Large intestine (tissue), 3 donors: ENCODE results near the gene ZNF827. TPM values are rescaled to one million over a fixed set of nuclear protein-coding genes. Genes with fewer than 3 reads are reported as not detected.

Experiments used
- DNase-seq, 2 donors: peaks; one replicate each; pipeline versions ENCODE4 v3.0.0 to v3.0.0-alpha.2; 2013
- H3K27ac ChIP-seq: one replicate; pipeline ENCODE4 v1.5.1; 2013; ENCODE audit warnings: low read length
- H3K27me3 ChIP-seq: 2 replicates; pipeline ENCODE4 v1.6.1; 2013; ENCODE audit warnings: low read length; ENCODE audit not compliant: control insufficient read depth, insufficient read depth
- H3K36me3 ChIP-seq: 2 replicates; pipeline ENCODE4 v1.6.1; 2013; ENCODE audit warnings: low read length; ENCODE audit not compliant: control insufficient read depth, insufficient read depth
- H3K4me1 ChIP-seq: one replicate; pipeline ENCODE4 v1.6.1; 2013; ENCODE audit warnings: low read length; ENCODE audit not compliant: control insufficient read depth, insufficient read depth
- H3K4me3 ChIP-seq: one replicate; pipeline ENCODE4 v1.5.1; 2013; ENCODE audit warnings: low read length
- H3K9me3 ChIP-seq: one replicate; pipeline ENCODE4 v1.6.1; 2013; ENCODE audit warnings: mild to moderate bottlenecking, low read depth, low read length, moderate library complexity; ENCODE audit not compliant: control insufficient read depth
- WGBS: methylation state at CpG from one replicate; pipeline ENCODE4 v1.1.5; 2013; ENCODE audit warnings: low lambda C conversion rate; ENCODE audit not compliant: insufficient coverage; 5-methylcytosine and 5-hydroxymethylcytosine counted together
- polyA plus RNA-seq: library from polyadenylated mRNA; unstranded; fragments of 120-200 nt; gene quantifications from one replicate; pipeline ENCODE4 v1.2.1, GENCODE V29; 2013

Gene ZNF827
- polyA plus RNA-seq, 1 donor, result 34.2 TPM

GRCh38 chr4:145907812-145908211, 30.8 kb downstream of the ZNF827 start:
- H3K4me3 ChIP-seq, result no peak overlapping the region
- no peaks in the 10 kb centered on the region for H3K9me3 ChIP-seq
- no peak overlapping the region for H3K27ac ChIP-seq
- H3K27me3 ChIP-seq, result no peaks in the 10 kb centered on the region
- H3K36me3 ChIP-seq, result peaks cover 4% of the 10 kb centered on the region
- DNase-seq, result no peak
- H3K4me1 ChIP-seq, result no peaks in the 10 kb centered on the region
- WGBS, result 75% methylated on average over 2 of the region's 3 CpGs

- H3K36me3 ChIP-seq, result peaks cover 8% of the 10 kb centered on the region
- DNase-seq, result no peak
- no peak overlapping the region for H3K27ac ChIP-seq
- no peaks in the 10 kb centered on the region for H3K27me3 ChIP-seq
- H3K4me1 ChIP-seq, result no peaks in the 10 kb centered on the region
- no peak overlapping the region for H3K4me3 ChIP-seq
- H3K9me3 ChIP-seq, result no peaks in the 10 kb centered on the region
- WGBS, result no CpG with 5 or more reads among the region's 4 CpGs
Observed at GRCh38 chr4:145907390-145907789, 31.2 kb downstream of the ZNF827 start.

GRCh38 chr4:145904413-145905177, 34.0 kb downstream of the ZNF827 start:
- Histone ChIP-seq H3K4me3 (no peak overlapping the region), H3K27ac (no peak overlapping the region), H3K4me1 (no peaks in the 10 kb centered on the region), H3K27me3 (no peaks in the 10 kb centered on the region), H3K36me3 (peaks cover 26% of the 10 kb centered on the region), H3K9me3 (no peaks in the 10 kb centered on the region)
- 100% methylated on average over 3 of the region's 7 CpGs for WGBS
- no peak for DNase-seq

- H3K36me3 ChIP-seq, result peaks cover 32% of the 10 kb centered on the region
- no peak overlapping the region for H3K4me3 ChIP-seq
- H3K27me3 ChIP-seq, result no peaks in the 10 kb centered on the region
- DNase-seq, result no peak
- 100% methylated on average over 3 of the region's 13 CpGs for WGBS
- no peak overlapping the region for H3K27ac ChIP-seq
- H3K9me3 ChIP-seq, result no peaks in the 10 kb centered on the region
- no peaks in the 10 kb centered on the region for H3K4me1 ChIP-seq
Observed at GRCh38 chr4:145902522-145902921, 36.1 kb downstream of the ZNF827 start.

- Histone ChIP-seq H3K36me3 (peaks cover 32% of the 10 kb centered on the region), H3K4me1 (no peaks in the 10 kb centered on the region), H3K27ac (no peak overlapping the region), H3K4me3 (no peak overlapping the region), H3K27me3 (no peaks in the 10 kb centered on the region), H3K9me3 (no peaks in the 10 kb centered on the region)
- 83% methylated on average over 2 of the region's 4 CpGs for WGBS
- DNase-seq, result no peak
Observed at GRCh38 chr4:145899886-145900460, 38.6 kb downstream of the ZNF827 start.

GRCh38 chr4:145898926-145899531, 39.6 kb downstream of the ZNF827 start:
- H3K4me3 ChIP-seq, result no peak overlapping the region
- H3K27me3 ChIP-seq, result no peaks in the 10 kb centered on the region
- H3K27ac ChIP-seq, result no peak overlapping the region
- no peak for DNase-seq
- WGBS, result 86% methylated on average over 2 of the region's 5 CpGs
- no peaks in the 10 kb centered on the region for H3K4me1 ChIP-seq
- H3K36me3 ChIP-seq, result peaks cover 32% of the 10 kb centered on the region
- no peaks in the 10 kb centered on the region for H3K9me3 ChIP-seq

GRCh38 chr4:145898466-145898865, 40.2 kb downstream of the ZNF827 start:
- H3K4me1 ChIP-seq, result no peaks in the 10 kb centered on the region
- WGBS, result 80% methylated on average over 2 of the region's 7 CpGs

GRCh38 chr4:145895056-145895455, 43.6 kb downstream of the ZNF827 start:
- Histone ChIP-seq H3K4me1 (no peaks in the 10 kb centered on the region), H3K27ac (no peak overlapping the region), H3K27me3 (no peaks in the 10 kb centered on the region), H3K4me3 (no peak overlapping the region), H3K36me3 (peaks cover 21% of the 10 kb centered on the region), H3K9me3 (no peaks in the 10 kb centered on the region)
- DNase-seq, result no peak
- WGBS, result 100% methylated on average over 2 of the region's 3 CpGs

More at GRCh38 chr4:145898466-145898865, 40.2 kb downstream of the ZNF827 start:
- Histone ChIP-seq H3K4me3 (no peak overlapping the region), H3K27me3 (no peaks in the 10 kb centered on the region), H3K27ac (no peak overlapping the region), H3K9me3 (no peaks in the 10 kb centered on the region), H3K36me3 (peaks cover 32% of the 10 kb centered on the region)
- no peak for DNase-seq

- no peak overlapping the region for H3K4me3 ChIP-seq
- DNase-seq, result no peak
- H3K36me3 ChIP-seq, result peaks cover 26% of the 10 kb centered on the region
- no peak overlapping the region for H3K27ac ChIP-seq
- no CpG with 5 or more reads among the region's 11 CpGs for WGBS
- H3K9me3 ChIP-seq, result no peaks in the 10 kb centered on the region
- H3K4me1 ChIP-seq, result no peaks in the 10 kb centered on the region
- H3K27me3 ChIP-seq, result no peaks in the 10 kb centered on the region
Observed at GRCh38 chr4:145891958-145892357, 46.7 kb downstream of the ZNF827 start.

- WGBS, result no CpG with 5 or more reads among the region's 3 CpGs
- H3K9me3 ChIP-seq, result no peaks in the 10 kb centered on the region
- H3K27me3 ChIP-seq, result no peaks in the 10 kb centered on the region
- no peak overlapping the region for H3K4me3 ChIP-seq
- no peaks in the 10 kb centered on the region for H3K4me1 ChIP-seq
- no peak for DNase-seq
- no peak overlapping the region for H3K27ac ChIP-seq
- H3K36me3 ChIP-seq, result peaks cover 37% of the 10 kb centered on the region
Observed at GRCh38 chr4:145890689-145891088, 47.9 kb downstream of the ZNF827 start.
